Measurements from ENCODE around the gene PDIA5.
A peak's percentile ranks its signal among the peaks of the same experiment; 100 is the strongest.

PDIA5 gene

GRCh38 chr3:123066896-123067688, at the start of gene PDIA5:
Gene PDIA5, plus strand, starts transcription at chr3:123067025. Its CDS starts 140 bp downstream, at chr3:123067165.
- peak; percentile 87 for DNase-seq

- no peak for DNase-seq
Measured at GRCh38 chr3:123018683-123019082, 48.1 kb upstream of the PDIA5 start.

- DNase-seq = peak; percentile 80
Measured at GRCh38 chr3:123019161-123019560, 47.7 kb upstream of the PDIA5 start.

- no peak for DNase-seq
Measured at GRCh38 chr3:123019591-123019990, 47.2 kb upstream of the PDIA5 start.

- no peak for DNase-seq
Measured at GRCh38 chr3:123020709-123021108, 46.1 kb upstream of the PDIA5 start.

- DNase-seq = no peak
Measured at GRCh38 chr3:123021388-123021787, 45.4 kb upstream of the PDIA5 start.

- peak; percentile 40 for DNase-seq
Measured at GRCh38 chr3:123021996-123022510, 44.8 kb upstream of the PDIA5 start.

- DNase-seq = no peak
Measured at GRCh38 chr3:123024056-123024455, 42.8 kb upstream of the PDIA5 start.

- no peak for DNase-seq
Measured at GRCh38 chr3:123025642-123026521, 40.9 kb upstream of the PDIA5 start.

GRCh38 chr3:123026565-123027291, 40.1 kb upstream of the PDIA5 start:
- no peak for DNase-seq

GRCh38 chr3:123027292-123028232, 39.3 kb upstream of the PDIA5 start, which contains the start of gene SEMA5B:
Gene SEMA5B, minus strand, starts transcription at chr3:123027763. Its CDS starts 66,500 bp downstream, at chr3:122961263.
- no peak for DNase-seq

GRCh38 chr3:123028233-123028828, 38.5 kb upstream of the PDIA5 start:
- DNase-seq = peak; percentile 54

- no peak for DNase-seq
Measured at GRCh38 chr3:123031051-123031450, 35.8 kb upstream of the PDIA5 start.

- DNase-seq = no peak
Measured at GRCh38 chr3:123032057-123032456, 34.8 kb upstream of the PDIA5 start.

- no peak for DNase-seq
Measured at GRCh38 chr3:123034120-123034519, 32.7 kb upstream of the PDIA5 start.

GRCh38 chr3:123034996-123035395, 31.8 kb upstream of the PDIA5 start:
- DNase-seq = no peak

GRCh38 chr3:123036352-123037014, 30.3 kb upstream of the PDIA5 start:
- DNase-seq = no peak

- DNase-seq = no peak
Measured at GRCh38 chr3:123037015-123037375, 29.8 kb upstream of the PDIA5 start.

GRCh38 chr3:123038751-123039150, 28.1 kb upstream of the PDIA5 start:
- no peak for DNase-seq

GRCh38 chr3:123039178-123039577, 27.6 kb upstream of the PDIA5 start:
- no peak for DNase-seq

GRCh38 chr3:123042413-123042812, 24.4 kb upstream of the PDIA5 start:
- DNase-seq = no peak
